Parathyroid adenoma (tissue), 2 donors: ENCODE results near the gene NHSL1.

Experiments used
- H2AFZ ChIP-seq: fragments of 300-600 bp; sonication (generic); one replicate; pipeline ENCODE4 v1.7.0; 2017; ENCODE audit warnings: antibody characterized with exemption, mild to moderate bottlenecking
- H3K27ac ChIP-seq: fragments of 300-600 bp; sonication (generic); one replicate; pipeline ENCODE4 v1.7.0; 2017
- H3K27me3 ChIP-seq: fragments of 300-600 bp; sonication (generic); one replicate; pipeline ENCODE4 v1.7.0; 2017; ENCODE audit warnings: low read length; ENCODE audit not compliant: control insufficient read depth, insufficient read depth
- H3K36me3 ChIP-seq: fragments of 300-600 bp; sonication (generic); one replicate; pipeline ENCODE4 v1.7.0; 2017; ENCODE audit warnings: low read length; ENCODE audit not compliant: control insufficient read depth, insufficient read depth
- H3K4me1 ChIP-seq: fragments of 300-600 bp; sonication (generic); one replicate; pipeline ENCODE4 v1.7.0; 2017; ENCODE audit warnings: control low read depth
- H3K4me2 ChIP-seq: fragments of 300-600 bp; sonication (generic); one replicate; pipeline ENCODE4 v1.7.0; 2017; ENCODE audit warnings: low read length
- H3K4me3 ChIP-seq: fragments of 300-600 bp; sonication (generic); one replicate; pipeline ENCODE4 v1.7.0; 2017; ENCODE audit warnings: low read depth, low read length
- H3K79me2 ChIP-seq: fragments of 300-600 bp; sonication (generic); one replicate; pipeline ENCODE4 v1.7.0; 2017; ENCODE audit warnings: control low read depth
- H3K9ac ChIP-seq: fragments of 300-600 bp; sonication (generic); one replicate; pipeline ENCODE4 v1.7.0; 2017; ENCODE audit warnings: mild to moderate bottlenecking
- H3K9me3 ChIP-seq: fragments of 300-600 bp; sonication (generic); one replicate; pipeline ENCODE4 v1.7.0; 2017; ENCODE audit warnings: low read length; ENCODE audit not compliant: control insufficient read depth
- CTCF ChIP-seq: fragments of 300-600 bp; sonication (generic); IDR thresholded peaks from one replicate; pipeline ENCODE4 v1.7.0; 2017; ENCODE audit warnings: antibody characterized with exemption, mild to moderate bottlenecking
- donor health status: primary hyperparathyroidism.

NHSL1 gene

GRCh38 chr6:138382498-138383265 lies 116.6 kb downstream of the NHSL1 start:
- Histone ChIP-seq H3K9me3 (no peaks in the 10 kb centered on the region), H3K4me3 (no peak overlapping the region), H3K9ac (no peak overlapping the region), H3K36me3 (no peaks in the 10 kb centered on the region), H2AFZ (no peak overlapping the region), H3K27ac (no peak overlapping the region), H3K79me2 (no peaks in the 10 kb centered on the region), H3K4me2 (no peak overlapping the region), H3K4me1 (peaks cover 11% of the 10 kb centered on the region), H3K27me3 (no peaks in the 10 kb centered on the region)
- no peak for TF ChIP-seq CTCF

GRCh38 chr6:138378463-138378862 lies 120.8 kb downstream of the NHSL1 start:
- H3K36me3 ChIP-seq, result no peaks in the 10 kb centered on the region
- TF ChIP-seq CTCF, result no peak

GRCh38 chr6:138377844-138378243 lies 121.5 kb downstream of the NHSL1 start, which contains the start of gene SMIM28:
TSS of gene SMIM28 (plus strand) at chr6:138377905. CDS start at chr6:138378073, 168 bp downstream.
- no peak for TF ChIP-seq CTCF
- Histone ChIP-seq H3K27ac (peak within 1 kb of the TSS; percentile 69), H3K4me2 (peak within 1 kb of the TSS; percentile 36), H3K9ac (no peak within 1 kb of the TSS), H3K79me2 (no peaks in the 10 kb centered on the region), H3K4me1 (peaks cover 17% of the 10 kb centered on the region), H3K27me3 (no peaks in the 10 kb centered on the region), H3K9me3 (no peaks in the 10 kb centered on the region), H3K4me3 (no peak within 1 kb of the TSS), H2AFZ (peak within 1 kb of the TSS; percentile 44), H3K36me3 (no peaks in the 10 kb centered on the region)

More at GRCh38 chr6:138378463-138378862, 120.8 kb downstream of the NHSL1 start:
- H3K4me1 ChIP-seq, result peaks cover 19% of the 10 kb centered on the region
- peak overlapping the region; percentile 69 for H3K27ac ChIP-seq
- H3K4me2 ChIP-seq, result peak overlapping the region; percentile 36
- H3K9ac ChIP-seq, result no peak overlapping the region
- no peak overlapping the region for H3K4me3 ChIP-seq
- H3K27me3 ChIP-seq, result no peaks in the 10 kb centered on the region
- H3K79me2 ChIP-seq, result no peaks in the 10 kb centered on the region
- H2AFZ ChIP-seq, result peak overlapping the region; percentile 44
- no peaks in the 10 kb centered on the region for H3K9me3 ChIP-seq

- H3K4me2 ChIP-seq, result no peak overlapping the region
- H3K4me3 ChIP-seq, result no peak overlapping the region
- TF ChIP-seq CTCF, result no peak
- H3K36me3 ChIP-seq, result no peaks in the 10 kb centered on the region
- no peak overlapping the region for H2AFZ ChIP-seq
- H3K79me2 ChIP-seq, result no peaks in the 10 kb centered on the region
- H3K4me1 ChIP-seq, result peaks cover 17% of the 10 kb centered on the region
- H3K9me3 ChIP-seq, result no peaks in the 10 kb centered on the region
- H3K27me3 ChIP-seq, result no peaks in the 10 kb centered on the region
- H3K27ac ChIP-seq, result peak overlapping the region; percentile 69
- no peak overlapping the region for H3K9ac ChIP-seq
Measured at GRCh38 chr6:138377042-138377441, 122.3 kb downstream of the NHSL1 start.

- TF ChIP-seq CTCF, result no peak
- Histone ChIP-seq H3K4me3 (no peak overlapping the region), H3K9ac (no peak overlapping the region), H3K36me3 (no peaks in the 10 kb centered on the region), H3K4me1 (peaks cover 23% of the 10 kb centered on the region), H3K27ac (no peak overlapping the region), H3K9me3 (no peaks in the 10 kb centered on the region), H3K79me2 (no peaks in the 10 kb centered on the region), H2AFZ (peak overlapping the region; percentile 2), H3K27me3 (no peaks in the 10 kb centered on the region), H3K4me2 (no peak overlapping the region)
Measured at GRCh38 chr6:138374815-138375214, 124.5 kb downstream of the NHSL1 start.
